HG02943 (cell line): ENCODE data around the gene CCDC82.
"Not testable (repeated sequence)": the region's sequence is repeated elsewhere in the genome, so short reads cannot be mapped to it uniquely, and the experiment has no call there.

Source experiments
- ATAC-seq: cut with Tn5 transposase; IDR thresholded peaks from one replicate; pipeline ENCODE4 v1.9.1; 2021; ENCODE audit warnings: mild to moderate bottlenecking, low read depth, moderate library complexity; ENCODE audit not compliant: unreplicated experiment

Gene CCDC82

GRCh38 chr11:96389720-96390487 is at the start of gene CCDC82, which contains the start of gene JRKL:
CCDC82 (minus strand) TSS chr11:96389912; CDS start chr11:96384747, 5,165 bp downstream.
JRKL (plus strand) TSS chr11:96390013; CDS start chr11:96390650, 637 bp downstream.
- peak; percentile 92 for ATAC-seq

- ATAC-seq: not testable (repeated sequence)
These were observed 42.9 kb upstream of the CCDC82 start for GRCh38 chr11:96432654-96433053.

DNA sequence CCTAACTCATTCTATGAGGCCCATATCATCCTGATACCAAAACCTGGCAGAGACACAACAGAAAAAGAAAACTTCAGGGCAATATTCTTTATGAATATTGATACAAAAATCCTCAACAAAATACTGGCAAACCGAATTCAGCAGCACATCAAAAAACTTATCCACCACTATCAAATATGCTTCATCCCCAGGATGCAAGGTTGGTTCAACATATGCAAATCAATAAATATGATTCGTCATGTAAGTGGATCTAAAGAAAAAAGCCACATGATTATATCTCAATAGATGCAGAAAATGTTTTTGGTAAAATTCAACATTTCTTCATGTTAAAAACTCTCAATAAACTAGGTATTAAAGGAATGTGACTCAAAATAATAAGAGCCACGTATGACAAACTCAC is 41.0 kb upstream of the CCDC82 start:
- no peak for ATAC-seq

DNA sequence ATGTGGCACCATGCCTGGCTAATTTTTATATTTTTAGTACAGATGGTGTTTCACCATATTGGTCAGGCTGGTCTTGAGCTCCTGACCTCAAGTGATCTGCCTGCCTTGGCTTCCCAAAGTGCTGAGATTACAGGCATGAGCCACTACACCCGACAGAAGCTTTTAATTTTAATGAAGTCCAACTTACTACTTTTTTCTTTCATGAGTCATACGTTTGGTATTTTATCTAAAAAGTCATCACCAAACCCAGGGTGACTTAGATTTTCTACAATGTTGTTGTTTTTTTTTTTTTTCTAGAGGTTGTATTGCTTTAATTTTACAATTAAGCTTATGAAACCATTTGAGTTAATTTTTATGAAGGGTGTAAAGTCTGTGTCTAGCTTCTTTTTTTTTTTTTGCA is 35.0 kb upstream of the CCDC82 start:
- ATAC-seq: no peak

- no peak for ATAC-seq
These were observed 23.7 kb upstream of the CCDC82 start for GRCh38 chr11:96413408-96413807.

- no peak for ATAC-seq
These were observed 23.2 kb upstream of the CCDC82 start for GRCh38 chr11:96412761-96413381.

DNA sequence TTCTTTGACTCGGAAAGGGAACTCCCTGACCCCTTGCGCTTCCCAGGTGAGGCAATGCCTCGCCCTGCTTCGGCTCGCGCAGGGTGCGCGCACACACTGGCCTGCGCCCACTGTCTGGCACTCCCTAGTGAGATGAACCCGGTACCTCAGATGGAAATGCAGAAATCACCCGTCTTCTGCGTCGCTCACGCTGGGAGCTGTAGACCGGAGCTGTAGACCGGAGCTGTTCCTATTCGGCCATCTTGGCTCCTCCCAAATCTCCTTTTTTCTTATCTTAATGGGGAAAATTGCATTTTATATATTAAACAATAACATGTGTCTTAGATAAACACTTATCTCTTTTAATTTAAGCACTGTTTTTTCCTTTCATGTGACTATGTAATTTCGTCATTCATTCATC is 21.7 kb upstream of the CCDC82 start:
- not testable (repeated sequence) for ATAC-seq

DNA sequence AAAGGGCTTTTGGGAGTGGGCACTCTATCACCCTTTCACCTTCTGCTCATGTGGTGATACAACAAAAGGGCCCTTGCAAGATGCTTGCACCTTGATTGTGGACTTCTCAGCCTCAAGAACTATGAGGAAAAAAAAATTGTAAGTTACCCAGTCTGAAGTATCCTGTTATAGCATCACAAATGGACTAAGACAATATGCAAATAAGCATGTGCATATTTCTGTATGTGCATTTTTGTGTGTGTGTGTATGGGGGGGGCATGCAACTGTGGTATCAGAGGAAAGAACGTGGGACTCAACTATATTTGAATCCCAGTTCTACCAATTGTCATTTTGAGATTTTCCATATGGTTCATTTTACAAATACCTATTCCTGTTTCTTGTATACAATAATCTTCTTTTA is 11.0 kb upstream of the CCDC82 start:
- no peak for ATAC-seq

- no peak for ATAC-seq
These were observed 8.2 kb upstream of the CCDC82 start for GRCh38 chr11:96397863-96398262.

GRCh38 chr11:96396637-96397036 is 6.9 kb upstream of the CCDC82 start:
- no peak for ATAC-seq

DNA sequence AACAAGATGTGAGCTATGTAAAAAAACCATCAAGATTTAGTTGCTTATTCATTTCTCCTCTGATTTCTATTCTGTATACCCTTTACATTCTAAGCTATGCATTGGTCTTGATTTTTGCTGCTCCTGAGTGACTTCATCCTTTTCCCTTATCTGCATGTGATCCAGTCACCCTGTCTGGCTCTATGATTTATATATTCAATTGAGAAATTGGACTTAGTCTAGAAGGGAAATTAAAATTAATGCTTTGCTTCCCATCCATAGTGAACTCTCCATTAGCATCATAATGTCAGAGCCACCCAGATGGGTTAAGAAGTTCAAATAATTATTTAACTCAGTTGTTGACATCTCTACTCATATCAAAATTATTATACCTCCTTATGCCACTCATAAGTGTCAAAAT is 5.1 kb upstream of the CCDC82 start:
- no peak for ATAC-seq

DNA sequence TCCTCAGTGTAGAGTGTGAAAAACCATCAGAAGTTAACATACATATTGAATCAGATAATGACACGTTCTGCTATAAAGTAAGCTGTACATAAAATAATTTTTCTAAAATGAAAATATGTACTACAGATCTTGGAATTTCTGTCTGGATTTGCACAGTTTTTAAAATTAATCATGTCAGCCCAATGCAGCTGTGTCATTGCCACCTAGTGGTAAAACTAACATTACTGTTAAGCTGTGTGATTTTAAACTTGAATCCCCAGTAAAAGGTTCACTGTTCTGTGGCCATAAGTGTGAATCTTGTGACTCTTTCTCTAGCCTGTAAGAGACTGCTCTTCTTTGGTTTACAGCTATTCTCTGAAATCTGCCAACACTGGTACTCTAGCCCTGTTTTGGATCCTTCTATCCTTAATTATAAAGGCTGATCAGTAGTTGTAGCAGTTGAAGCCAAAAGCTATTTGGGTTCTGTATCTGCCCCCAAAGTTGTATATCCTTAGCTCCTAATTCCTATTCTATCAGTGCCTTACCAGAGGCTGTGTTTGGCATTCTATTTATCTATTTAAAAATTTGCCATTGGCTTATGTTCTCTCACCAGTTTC is 4.1 kb upstream of the CCDC82 start:
- ATAC-seq: no peak

DNA sequence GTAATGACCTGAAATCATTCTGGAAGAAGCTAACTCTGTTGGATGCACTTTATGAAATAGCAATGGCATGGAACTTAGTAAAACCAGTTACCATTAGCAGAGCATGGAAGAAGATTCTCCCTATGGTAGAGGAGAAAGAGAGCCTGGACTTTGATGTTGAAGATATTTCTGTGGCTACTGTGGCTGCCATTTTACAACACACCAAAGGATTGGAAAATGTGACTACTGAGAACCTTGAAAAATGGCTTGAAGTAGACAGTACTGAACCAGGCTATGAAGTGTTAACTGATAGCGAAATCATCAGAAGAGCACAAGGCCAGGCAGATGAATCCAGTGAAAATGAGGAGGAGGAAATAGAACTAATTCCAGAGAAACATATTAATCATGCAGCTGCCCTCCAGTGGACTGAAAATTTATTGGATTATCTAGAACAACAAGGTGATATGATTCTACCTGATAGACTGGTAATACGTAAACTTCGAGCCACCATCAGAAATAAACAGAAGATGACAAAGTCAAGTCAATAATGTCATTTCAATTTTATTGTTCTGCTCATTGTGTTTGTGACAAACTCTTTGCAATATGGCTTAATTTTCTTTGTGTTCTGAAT is 2.1 kb upstream of the CCDC82 start:
- ATAC-seq: no peak

GRCh38 chr11:96390488-96390792 is 728 bp upstream of the CCDC82 start:
- no peak for ATAC-seq

DNA sequence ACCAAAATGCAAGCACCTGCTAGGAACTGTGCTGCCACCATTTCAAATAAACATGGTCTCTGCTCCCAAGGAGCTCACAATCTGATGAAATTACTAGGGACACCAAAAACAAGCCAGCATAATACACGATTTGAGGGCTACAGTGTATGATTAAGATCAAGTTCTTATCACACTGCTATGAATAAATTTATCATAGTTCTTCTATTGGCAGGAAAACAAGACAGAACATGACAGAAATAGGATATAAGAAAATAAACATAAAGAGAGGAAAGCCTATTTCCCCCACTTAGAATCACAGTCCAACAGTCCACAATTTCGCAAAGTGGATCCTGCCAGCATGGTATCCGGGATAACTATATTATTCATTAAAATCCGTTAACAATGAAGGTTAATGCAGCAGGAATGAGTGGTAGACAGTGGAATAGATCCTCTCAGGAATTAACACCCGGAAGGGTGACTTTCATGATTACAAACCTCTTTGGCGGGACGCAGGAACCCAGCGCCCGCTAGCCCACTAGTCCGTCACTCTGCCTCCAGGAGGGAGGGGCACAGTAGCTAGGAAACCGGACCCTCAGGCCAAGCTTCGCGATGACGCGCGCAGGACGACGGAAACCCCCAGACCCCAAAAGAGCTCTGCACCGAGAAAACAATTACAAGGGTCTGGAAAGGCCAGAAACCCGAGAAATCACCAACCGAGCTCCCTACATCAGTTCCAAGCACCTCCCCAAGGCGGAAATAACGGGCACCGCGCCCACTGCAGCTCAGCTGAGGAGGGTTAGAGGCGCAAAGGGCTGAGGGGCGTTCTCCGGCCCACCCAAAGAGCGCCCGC is 607 bp downstream of the CCDC82 start:
- ATAC-seq: peak; percentile 58

DNA sequence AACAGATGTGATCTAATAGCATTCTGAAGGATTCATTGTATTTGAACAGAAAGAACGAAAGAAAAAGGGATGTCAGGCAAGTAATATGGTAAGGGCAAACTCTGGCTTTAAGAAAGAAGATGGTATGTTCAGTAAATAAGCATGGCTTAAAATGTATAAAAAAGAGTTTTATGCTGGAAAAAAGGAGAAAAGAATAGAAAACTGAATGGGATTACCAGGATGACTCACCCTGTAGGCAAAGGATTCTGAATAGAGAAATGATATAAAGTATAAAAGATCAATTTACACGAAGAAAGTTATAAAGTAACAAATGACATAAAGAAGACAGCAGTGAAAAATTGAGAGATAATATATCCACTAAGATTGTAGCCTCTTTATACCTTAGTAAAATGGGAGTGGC is 4.5 kb downstream of the CCDC82 start:
- no peak for ATAC-seq

DNA sequence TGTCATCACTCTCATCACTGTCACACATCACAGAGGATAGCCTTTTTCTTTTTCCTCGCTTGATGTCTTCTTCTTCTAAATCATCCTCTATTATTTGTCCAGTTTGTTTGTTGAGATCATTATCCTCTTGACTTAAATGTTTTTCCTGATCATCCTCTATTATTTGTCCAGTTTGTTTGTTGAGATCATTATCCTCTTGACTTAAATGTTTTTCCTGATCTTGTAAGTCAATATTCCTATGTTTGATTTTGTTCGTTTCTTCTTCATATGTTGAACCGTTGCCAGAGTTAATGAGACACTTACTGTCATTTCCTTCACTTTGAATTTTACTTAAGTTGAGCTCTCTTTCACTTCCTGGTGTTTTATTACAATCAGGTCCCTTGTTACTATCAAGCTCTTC is 5.6 kb downstream of the CCDC82 start:
- no peak for ATAC-seq

- no peak for ATAC-seq
These were observed 12.9 kb downstream of the CCDC82 start for GRCh38 chr11:96376796-96377195.

GRCh38 chr11:96373826-96374225 is 15.9 kb downstream of the CCDC82 start:
- no peak for ATAC-seq

GRCh38 chr11:96367342-96367741 is 22.4 kb downstream of the CCDC82 start:
- no peak for ATAC-seq

GRCh38 chr11:96366024-96366423 is 23.7 kb downstream of the CCDC82 start:
- ATAC-seq: no peak
